GM15510 (cell line): ENCODE results near the gene HABP4.

Experiments
- POLR2A ChIP-seq: IDR thresholded peaks from 3 replicates; pipeline ENCODE4 v1.6.1; 2011; ENCODE audit warnings: borderline replicate concordance; ENCODE audit not compliant: insufficient read length; ENCODE audit errors: extremely low read depth

The HABP4 gene

DNA sequence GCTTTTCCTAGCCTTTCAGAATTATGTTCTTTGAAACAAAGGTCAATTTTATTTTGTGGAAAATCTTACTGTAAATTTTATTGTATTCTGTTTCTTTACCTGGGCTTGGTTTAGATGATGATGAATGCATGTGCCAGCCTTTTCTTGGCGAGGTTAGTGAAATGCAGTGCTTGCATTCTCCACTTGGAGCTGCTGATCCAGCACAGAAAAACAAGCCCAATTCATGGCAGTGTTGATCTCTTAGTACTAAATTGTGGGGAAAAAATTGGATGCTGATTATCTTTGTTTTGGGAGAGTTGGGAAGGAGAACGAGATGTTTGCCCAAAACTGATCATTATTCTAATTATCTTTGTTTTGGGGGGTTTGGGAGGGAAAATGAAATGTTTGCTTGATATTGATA lies 3.7 kb downstream of the HABP4 start:
- TF ChIP-seq POLR2A: no peak

DNA sequence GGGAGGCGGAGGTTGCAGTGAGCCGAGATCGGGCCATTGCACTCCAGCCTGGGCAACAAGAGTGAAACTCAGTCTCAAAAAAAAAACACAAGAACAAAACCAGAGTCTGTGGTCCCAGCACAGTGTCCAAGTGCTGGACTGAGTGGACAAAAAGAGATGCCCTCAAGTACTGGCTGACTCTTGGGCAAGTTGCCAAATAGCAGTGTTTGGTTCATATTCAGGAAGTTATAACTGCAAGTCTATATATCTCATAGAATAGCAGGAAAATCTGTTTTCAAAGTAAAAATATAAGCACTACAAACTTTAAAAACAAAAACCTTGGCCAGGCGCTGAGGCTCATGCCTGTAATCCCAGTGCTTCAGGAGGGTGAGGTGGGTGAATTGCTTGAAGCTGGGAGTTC lies 7.3 kb downstream of the HABP4 start:
- no peak for TF ChIP-seq POLR2A

GRCh38 chr9:96458226-96458625 lies 8.3 kb downstream of the HABP4 start:
- TF ChIP-seq POLR2A: no peak

DNA sequence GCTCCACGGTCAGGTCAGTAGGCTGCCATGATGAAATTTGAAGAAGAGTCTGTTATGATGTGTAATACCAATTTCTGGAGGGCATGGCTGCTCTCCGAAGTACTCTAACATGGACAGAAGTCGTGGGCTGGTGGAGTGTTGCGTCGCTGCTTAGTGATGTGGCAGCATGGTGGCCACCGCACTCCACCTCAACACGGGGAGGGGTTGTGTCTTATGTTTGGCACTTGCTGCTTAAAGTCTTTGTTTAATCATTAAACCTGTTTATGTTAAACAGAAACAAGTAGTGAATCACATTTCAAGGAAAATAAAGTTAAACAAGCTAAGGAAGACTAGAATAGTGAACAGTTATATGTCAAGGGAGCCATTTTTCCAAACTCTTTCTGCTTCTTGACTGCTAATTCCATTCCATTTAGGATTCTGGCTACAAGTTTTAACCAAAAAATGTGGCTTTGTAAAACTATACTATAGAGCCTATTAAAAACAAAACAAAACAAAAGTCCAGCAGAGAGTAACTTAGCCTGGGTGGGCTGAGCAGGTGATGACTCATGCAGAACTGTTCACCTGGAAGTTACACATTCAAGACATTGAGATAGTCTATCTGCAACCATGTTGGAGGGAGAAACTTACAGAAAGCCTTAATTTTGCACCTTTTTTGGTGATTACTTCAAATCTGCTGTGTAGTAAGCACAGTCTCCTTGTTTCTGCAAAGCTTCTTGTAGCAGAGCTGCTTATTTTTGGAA lies 9.5 kb downstream of the HABP4 start:
- TF ChIP-seq POLR2A: no peak

- no peak for TF ChIP-seq POLR2A
These were observed 10.5 kb downstream of the HABP4 start for GRCh38 chr9:96460470-96460869.

- TF ChIP-seq POLR2A: no peak
These were observed 10.9 kb downstream of the HABP4 start for GRCh38 chr9:96460882-96461281.

- no peak for TF ChIP-seq POLR2A
These were observed 11.4 kb downstream of the HABP4 start for GRCh38 chr9:96461336-96461735.

- TF ChIP-seq POLR2A: no peak
These were observed 12.6 kb downstream of the HABP4 start for GRCh38 chr9:96462541-96462940.

DNA sequence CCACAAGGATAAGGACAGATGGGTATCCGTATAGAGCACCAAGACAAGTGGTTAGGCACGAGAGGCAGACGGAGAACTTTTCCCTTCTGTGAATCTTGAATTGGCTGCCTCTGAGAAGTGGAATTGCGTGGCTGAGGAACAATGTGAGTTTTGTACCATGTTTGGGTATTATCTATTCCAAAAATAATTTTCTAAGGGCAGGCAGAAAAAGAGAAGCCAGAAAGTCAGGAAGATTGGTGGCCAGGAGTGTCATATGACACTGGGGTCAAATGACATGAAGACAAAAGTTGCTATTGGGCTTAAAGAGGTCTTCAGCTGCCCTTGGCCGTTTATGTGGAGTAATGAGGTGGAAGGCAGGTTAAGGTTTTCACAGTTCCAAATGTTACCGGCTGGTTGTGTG lies 14.5 kb downstream of the HABP4 start:
- no peak for TF ChIP-seq POLR2A

- TF ChIP-seq POLR2A: no peak
These were observed 17.8 kb downstream of the HABP4 start for GRCh38 chr9:96467784-96468183.

GRCh38 chr9:96476013-96476412 lies 26.0 kb downstream of the HABP4 start:
- TF ChIP-seq POLR2A: no peak

DNA sequence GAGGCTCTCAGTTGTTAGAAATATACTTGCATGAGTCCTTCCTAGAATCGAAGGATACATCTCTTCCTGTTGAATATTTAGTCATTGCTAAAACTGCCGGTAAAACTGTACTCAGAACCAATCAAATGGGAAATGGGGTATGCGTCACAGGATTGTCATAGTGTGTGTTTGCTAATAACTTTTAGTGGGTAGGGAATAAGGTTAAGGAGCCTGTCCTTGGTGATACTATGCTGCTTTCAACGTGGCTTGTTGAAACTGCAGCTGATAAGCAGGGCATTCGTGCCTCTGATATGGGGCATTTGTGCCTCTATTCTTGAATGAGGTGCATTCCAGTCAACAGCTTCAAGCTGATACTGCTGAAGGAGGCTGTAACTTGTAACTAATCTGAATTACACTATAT lies 26.6 kb downstream of the HABP4 start:
- TF ChIP-seq POLR2A: no peak

DNA sequence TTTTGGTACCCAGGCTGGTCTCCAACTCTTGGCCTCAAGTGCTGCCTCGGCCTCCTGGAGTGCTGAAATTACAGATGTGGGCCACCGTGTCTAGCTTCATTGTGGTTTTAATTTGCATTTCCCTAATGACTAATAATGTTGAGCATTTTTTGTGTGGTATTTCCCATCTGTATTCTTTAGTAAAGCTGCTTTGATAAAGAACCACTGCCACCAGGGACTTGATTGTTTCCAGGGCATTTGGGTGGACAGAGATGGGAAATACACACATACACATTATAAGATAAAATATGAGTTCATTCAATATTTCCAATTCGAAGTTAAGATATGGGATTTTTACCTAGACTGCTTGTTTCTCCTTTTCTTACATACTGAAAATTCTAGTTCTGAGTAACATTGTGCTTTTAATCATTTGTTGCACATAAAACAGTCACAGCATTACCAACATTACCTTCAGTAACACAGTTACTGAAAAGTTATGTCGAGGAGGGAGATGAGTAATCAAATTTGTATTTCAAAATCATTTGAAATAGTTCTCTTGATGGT lies 28.9 kb downstream of the HABP4 start:
- TF ChIP-seq POLR2A: no peak

GRCh38 chr9:96480736-96481135 lies 30.8 kb downstream of the HABP4 start:
- TF ChIP-seq POLR2A: no peak

DNA sequence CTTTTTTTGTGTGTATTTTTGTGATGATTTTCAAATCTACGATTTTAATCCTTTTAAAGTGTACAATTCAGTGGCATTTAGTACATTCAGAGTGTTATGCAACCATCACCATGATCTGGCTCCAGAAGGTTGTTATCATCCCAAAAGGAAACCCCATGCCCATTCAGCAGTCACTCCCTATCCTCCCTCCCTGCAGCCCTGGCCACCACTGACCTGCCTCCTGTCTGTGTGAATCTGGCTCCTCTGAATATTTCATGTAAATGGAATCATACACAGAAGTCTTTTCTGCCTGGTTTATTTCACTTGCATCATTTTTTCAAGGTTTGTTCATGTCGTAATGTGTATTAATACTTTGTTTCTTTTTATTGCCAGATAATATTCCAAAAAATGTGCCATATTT lies 32.5 kb downstream of the HABP4 start:
- TF ChIP-seq POLR2A: no peak

GRCh38 chr9:96483197-96483596 lies 33.2 kb downstream of the HABP4 start:
- TF ChIP-seq POLR2A: no peak
